ENCODE data around the gene COMMD9.

Gene COMMD9

GRCh38 chr11:36224209-36224882, 64.9 kb downstream of the COMMD9 start:
- DNase-seq (ENCODE audit: low read depth in 2 of 2), result no peak

- no peak for DNase-seq (ENCODE audit: low read depth in 2 of 2)
Observed at GRCh38 chr11:36222831-36223635, 66.2 kb downstream of the COMMD9 start.

Data from stimulated activated CD4-positive, alpha-beta T cell treated with anti-CD3 and anti-CD28 coated beads, Interleukin-1b, Interleukin-23, amount 100 ng/mL, for 4 hours (primary cell).